Measurements from ENCODE around the gene CDH23.
A peak's percentile ranks its signal among the peaks of the same experiment; 100 is the strongest.

The CDH23 gene

DNA sequence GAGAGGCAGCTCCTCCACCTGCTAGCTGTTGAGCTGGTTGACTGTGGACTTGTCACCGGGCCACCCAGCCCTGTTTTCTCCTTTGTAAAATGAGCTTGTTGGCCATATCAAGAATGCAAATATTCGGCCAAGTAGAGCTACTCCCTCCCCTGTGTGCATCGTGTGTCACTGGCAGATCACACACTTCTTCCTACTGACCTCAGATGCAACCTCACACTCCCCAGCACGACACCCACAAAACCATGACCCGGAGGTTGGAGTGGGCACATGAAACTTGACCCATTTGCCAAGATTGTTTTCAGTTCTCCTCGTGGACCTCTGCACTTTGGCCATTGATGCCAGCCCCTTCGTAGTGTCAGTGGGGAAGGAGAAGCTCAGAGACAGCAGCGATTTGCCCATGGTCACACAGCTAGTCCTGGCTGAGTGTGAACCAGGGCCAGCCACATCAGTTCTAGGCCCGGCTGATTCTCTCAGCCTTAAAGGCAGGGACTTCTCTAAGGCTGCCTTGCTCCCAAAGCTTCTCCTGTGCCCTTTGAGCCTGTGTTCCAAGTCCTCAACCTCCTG lies 101.1 kb downstream of the CDH23 start:
- Histone ChIP-seq H3K4me3 (ENCODE audit: severe bottlenecking) (no peak overlapping the region), H3K27ac (ENCODE audit: poor library complexity, severe bottlenecking) (no peak overlapping the region), H3K27me3 (ENCODE audit: insufficient read depth, poor library complexity, severe bottlenecking) (peaks cover 5% of the 10 kb centered on the region)

GRCh38 chr10:71501402-71501801 lies 104.7 kb downstream of the CDH23 start:
- Histone ChIP-seq H3K4me1 (ENCODE audit: insufficient read depth, poor library complexity, severe bottlenecking) (no peaks in the 10 kb centered on the region), H3K9me3 (ENCODE audit: severe bottlenecking) (no peaks in the 10 kb centered on the region), H3K36me3 (ENCODE audit: low read depth) (no peaks in the 10 kb centered on the region), H3K27me3 (ENCODE audit: insufficient read depth, poor library complexity, severe bottlenecking) (peaks cover 5% of the 10 kb centered on the region), H3K27ac (ENCODE audit: poor library complexity, severe bottlenecking) (no peak overlapping the region), H3K4me3 (ENCODE audit: severe bottlenecking) (no peak overlapping the region)
- TF ChIP-seq CTCF (IDR thresholded peaks at IDR 0.05; ENCODE audit: poor library complexity, severe bottlenecking) = no peak
- DNase-seq (ENCODE audit: low spot score) = no peak
- no peak for ATAC-seq (ENCODE audit: low read depth)

More for the DNA sequence above, 101.1 kb downstream of the CDH23 start:
- no peak for TF ChIP-seq CTCF (IDR thresholded peaks at IDR 0.05; ENCODE audit: poor library complexity, severe bottlenecking)
- ATAC-seq (ENCODE audit: low read depth) (no peak), DNase-seq (ENCODE audit: low spot score) (no peak)
- H3K9me3 ChIP-seq (ENCODE audit: severe bottlenecking) = no peaks in the 10 kb centered on the region
- no peaks in the 10 kb centered on the region for H3K4me1 ChIP-seq (ENCODE audit: insufficient read depth, poor library complexity, severe bottlenecking)
- H3K36me3 ChIP-seq (ENCODE audit: low read depth) = no peaks in the 10 kb centered on the region

GRCh38 chr10:71502190-71502589 lies 105.5 kb downstream of the CDH23 start:
- Histone ChIP-seq H3K36me3 (ENCODE audit: low read depth) (no peaks in the 10 kb centered on the region), H3K4me1 (ENCODE audit: insufficient read depth, poor library complexity, severe bottlenecking) (no peaks in the 10 kb centered on the region), H3K27me3 (ENCODE audit: insufficient read depth, poor library complexity, severe bottlenecking) (peaks cover 5% of the 10 kb centered on the region), H3K4me3 (ENCODE audit: severe bottlenecking) (no peak overlapping the region), H3K27ac (ENCODE audit: poor library complexity, severe bottlenecking) (no peak overlapping the region), H3K9me3 (ENCODE audit: severe bottlenecking) (no peaks in the 10 kb centered on the region)
- no peak for TF ChIP-seq CTCF (IDR thresholded peaks at IDR 0.05; ENCODE audit: poor library complexity, severe bottlenecking)
- ATAC-seq (ENCODE audit: low read depth) = no peak
- DNase-seq (ENCODE audit: low spot score) = no peak

DNA sequence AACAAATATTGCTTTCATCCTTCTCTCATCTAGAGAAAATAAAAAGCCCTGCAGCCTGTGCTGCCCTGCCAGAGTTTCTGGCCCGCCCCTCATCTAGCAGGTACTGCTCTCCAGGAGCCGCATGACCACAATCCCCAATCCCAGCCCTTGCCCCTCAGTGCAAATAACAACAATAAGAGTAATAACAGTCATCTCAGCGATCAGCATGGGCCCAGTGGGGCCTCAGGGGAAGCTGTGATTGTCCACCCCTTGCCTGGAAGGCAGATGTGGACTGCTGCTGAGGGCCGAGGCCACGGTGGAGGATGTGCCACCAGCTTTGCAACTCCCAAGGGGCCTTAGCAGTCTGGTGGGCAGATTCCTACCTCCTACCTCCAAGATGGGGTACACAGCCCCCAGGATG lies 106.1 kb downstream of the CDH23 start:
- H3K4me3 ChIP-seq (ENCODE audit: severe bottlenecking) = no peak overlapping the region
- ATAC-seq (ENCODE audit: low read depth) = no peak
- no peaks in the 10 kb centered on the region for H3K4me1 ChIP-seq (ENCODE audit: insufficient read depth, poor library complexity, severe bottlenecking)
- peaks cover 5% of the 10 kb centered on the region for H3K27me3 ChIP-seq (ENCODE audit: insufficient read depth, poor library complexity, severe bottlenecking)
- TF ChIP-seq CTCF (IDR thresholded peaks at IDR 0.05; ENCODE audit: poor library complexity, severe bottlenecking) = no peak
- DNase-seq (ENCODE audit: low spot score) = peak; percentile 30
- no peaks in the 10 kb centered on the region for H3K36me3 ChIP-seq (ENCODE audit: low read depth)
- H3K9me3 ChIP-seq (ENCODE audit: severe bottlenecking) = no peaks in the 10 kb centered on the region
- no peak overlapping the region for H3K27ac ChIP-seq (ENCODE audit: poor library complexity, severe bottlenecking)

DNA sequence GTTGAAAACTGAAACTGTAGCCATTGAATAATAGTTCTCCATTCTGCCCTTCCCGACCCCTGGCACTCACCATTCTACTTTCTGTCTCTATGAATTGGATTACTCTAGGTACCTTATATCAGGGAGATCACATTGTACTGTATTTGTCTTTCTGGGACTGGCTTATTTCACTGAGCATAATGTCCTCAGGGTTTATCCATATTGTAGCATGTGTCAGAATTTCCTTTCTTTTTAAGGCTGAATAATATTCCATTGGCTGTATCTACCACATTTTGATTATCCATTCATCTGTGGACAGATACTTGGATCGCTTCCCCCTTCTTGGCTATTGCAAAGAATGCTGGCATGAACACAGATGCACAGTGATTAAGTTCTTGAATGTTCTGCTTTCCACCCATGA lies 107.4 kb downstream of the CDH23 start:
- no peak for ATAC-seq (ENCODE audit: low read depth)
- no peak overlapping the region for H3K27ac ChIP-seq (ENCODE audit: poor library complexity, severe bottlenecking)
- no peak for DNase-seq (ENCODE audit: low spot score)
- no peaks in the 10 kb centered on the region for H3K4me1 ChIP-seq (ENCODE audit: insufficient read depth, poor library complexity, severe bottlenecking)
- TF ChIP-seq CTCF (IDR thresholded peaks at IDR 0.05; ENCODE audit: poor library complexity, severe bottlenecking) = no peak
- no peaks in the 10 kb centered on the region for H3K36me3 ChIP-seq (ENCODE audit: low read depth)
- no peaks in the 10 kb centered on the region for H3K9me3 ChIP-seq (ENCODE audit: severe bottlenecking)
- peaks cover 5% of the 10 kb centered on the region for H3K27me3 ChIP-seq (ENCODE audit: insufficient read depth, poor library complexity, severe bottlenecking)
- no peak overlapping the region for H3K4me3 ChIP-seq (ENCODE audit: severe bottlenecking)
